ENCODE data around the gene WDFY1.
A peak's percentile ranks its signal among the peaks of the same experiment; 100 is the strongest.

Gene WDFY1

GRCh38 chr2:223934870-223935269 lies 10.3 kb downstream of the WDFY1 start:
- no peak overlapping the region for H3K27ac ChIP-seq
- no peaks in the 10 kb centered on the region for H3K9me3 ChIP-seq (ENCODE audit: control insufficient read depth, low read length)
- H3K36me3 ChIP-seq (ENCODE audit: control insufficient read depth, insufficient read depth, low read length), result no peaks in the 10 kb centered on the region

DNA sequence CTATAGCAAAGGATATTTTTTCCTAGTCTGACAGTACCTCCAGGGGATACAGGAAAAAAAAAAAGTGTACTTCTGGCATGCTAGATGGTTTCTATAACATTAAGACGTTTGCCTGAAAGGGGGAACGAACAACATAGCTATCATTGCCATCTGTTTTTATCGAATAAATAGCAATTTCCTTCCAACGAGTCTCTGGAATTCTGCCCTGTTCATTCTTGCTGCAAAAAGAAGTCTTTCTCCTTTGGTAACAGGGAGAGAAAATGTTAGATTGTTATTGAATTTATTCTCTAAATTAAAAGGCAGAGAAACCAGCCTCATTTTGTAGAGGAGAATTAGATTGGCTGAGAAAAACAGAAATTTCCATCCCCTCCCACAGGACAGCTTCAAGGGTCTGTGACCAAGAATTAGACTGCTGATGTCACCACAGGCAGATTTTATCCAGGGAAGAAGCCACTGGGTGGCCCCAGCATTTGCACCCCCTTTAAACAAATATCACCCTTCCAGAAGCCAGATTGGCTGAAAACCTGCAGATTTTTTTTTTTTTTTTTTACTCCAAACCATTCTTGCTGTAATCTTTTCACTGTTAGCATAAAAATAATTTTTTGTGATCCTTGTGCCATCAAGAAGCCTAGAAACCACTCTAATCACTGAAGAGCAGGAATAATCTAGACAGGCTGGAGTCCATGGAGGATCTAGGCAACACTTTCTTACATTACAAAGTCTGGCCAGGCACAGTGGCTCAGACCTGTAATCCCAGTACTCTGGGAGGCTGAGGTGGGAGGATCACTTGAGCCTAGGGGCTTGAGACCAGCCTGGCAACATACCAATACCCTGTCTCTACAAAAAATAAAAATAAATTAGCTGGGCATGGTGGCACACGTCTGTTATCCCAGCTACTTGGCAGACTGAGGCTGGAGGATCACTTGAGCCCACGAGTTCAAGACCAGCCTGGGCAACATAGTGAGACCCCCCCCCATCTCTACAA lies 12.0 kb downstream of the WDFY1 start:
- peaks cover 42% of the 10 kb centered on the region for H3K4me1 ChIP-seq
- H2AFZ ChIP-seq, result no peak overlapping the region
- no peak overlapping the region for H3K9ac ChIP-seq
- H3K9me3 ChIP-seq (ENCODE audit: control insufficient read depth, low read length), result no peaks in the 10 kb centered on the region
- H3K27ac ChIP-seq, result no peak overlapping the region
- H3K4me3 ChIP-seq (ENCODE audit: low read depth, low read length), result no peak overlapping the region
- no peaks in the 10 kb centered on the region for H3K36me3 ChIP-seq (ENCODE audit: control insufficient read depth, insufficient read depth, low read length)
- no peak overlapping the region for H3K4me2 ChIP-seq (ENCODE audit: low read length)
- peaks cover 34% of the 10 kb centered on the region for H3K79me2 ChIP-seq
- no peak for TF ChIP-seq CTCF (IDR thresholded peaks at IDR 0.05)
- H3K27me3 ChIP-seq (ENCODE audit: control insufficient read depth, insufficient read depth, low read length), result no peaks in the 10 kb centered on the region

More at GRCh38 chr2:223934870-223935269, 10.3 kb downstream of the WDFY1 start:
- H3K4me1 ChIP-seq, result peaks cover 40% of the 10 kb centered on the region
- peaks cover 46% of the 10 kb centered on the region for H3K79me2 ChIP-seq
- H3K9ac ChIP-seq, result no peak overlapping the region
- H3K4me2 ChIP-seq (ENCODE audit: low read length), result no peak overlapping the region
- no peak for TF ChIP-seq CTCF (IDR thresholded peaks at IDR 0.05)
- H3K4me3 ChIP-seq (ENCODE audit: low read depth, low read length), result no peak overlapping the region
- H2AFZ ChIP-seq, result no peak overlapping the region
- no peaks in the 10 kb centered on the region for H3K27me3 ChIP-seq (ENCODE audit: control insufficient read depth, insufficient read depth, low read length)

GRCh38 chr2:223930103-223930976 lies 14.8 kb downstream of the WDFY1 start:
- H3K4me1 ChIP-seq, result peaks cover 31% of the 10 kb centered on the region
- no peak overlapping the region for H3K4me3 ChIP-seq (ENCODE audit: low read depth, low read length)
- H3K9ac ChIP-seq, result no peak overlapping the region

GRCh38 chr2:223929571-223930102 lies 15.5 kb downstream of the WDFY1 start:
- Histone ChIP-seq H3K79me2 (peaks cover 28% of the 10 kb centered on the region), H3K4me2 (ENCODE audit: low read length) (peak overlapping the region; percentile 14), H3K9ac (no peak overlapping the region), H3K27me3 (ENCODE audit: control insufficient read depth, insufficient read depth, low read length) (no peaks in the 10 kb centered on the region), H3K36me3 (ENCODE audit: control insufficient read depth, insufficient read depth, low read length) (no peaks in the 10 kb centered on the region), H3K4me1 (peaks cover 26% of the 10 kb centered on the region), H3K9me3 (ENCODE audit: control insufficient read depth, low read length) (no peaks in the 10 kb centered on the region), H3K27ac (peak overlapping the region; percentile 52), H3K4me3 (ENCODE audit: low read depth, low read length) (peak overlapping the region; percentile 19), H2AFZ (no peak overlapping the region)
- TF ChIP-seq CTCF (IDR thresholded peaks at IDR 0.05), result no peak

More at GRCh38 chr2:223930103-223930976, 14.8 kb downstream of the WDFY1 start:
- H3K9me3 ChIP-seq (ENCODE audit: control insufficient read depth, low read length), result no peaks in the 10 kb centered on the region
- peak overlapping the region; percentile 14 for H3K4me2 ChIP-seq (ENCODE audit: low read length)
- H3K79me2 ChIP-seq, result peaks cover 31% of the 10 kb centered on the region
- H3K27me3 ChIP-seq (ENCODE audit: control insufficient read depth, insufficient read depth, low read length), result no peaks in the 10 kb centered on the region
- H2AFZ ChIP-seq, result peak overlapping the region; percentile 18
- H3K27ac ChIP-seq, result peak overlapping the region; percentile 52
- TF ChIP-seq CTCF (IDR thresholded peaks at IDR 0.05), result no peak
- no peaks in the 10 kb centered on the region for H3K36me3 ChIP-seq (ENCODE audit: control insufficient read depth, insufficient read depth, low read length)

Data from parathyroid adenoma (tissue), 2 donors.